ENCODE results near the gene RHO. TPM values are rescaled to one million over a fixed set of nuclear protein-coding genes. Genes with fewer than 3 reads are reported as not detected.

The RHO gene
- total RNA-seq, 2 experiments from 2014 or later = not detected

GRCh38 chr3:129517516-129517915 lies 10.9 kb upstream of the RHO start:
- H3K4me1 ChIP-seq (ENCODE audit: insufficient read depth, low read length) = no peaks in the 10 kb centered on the region
- H3K27me3 ChIP-seq (ENCODE audit: control insufficient read depth in 1 of 2, insufficient read depth in 2 of 2, low read length in 2 of 2) = no peaks in the 10 kb centered on the region
- Mint-ChIP-seq H3K27me3 (no peaks in the 10 kb centered on the region), H3K36me3 (ENCODE audit: low read depth) (peaks cover 8% of the 10 kb centered on the region), H3K4me3 (no peak overlapping the region), H3K4me1 (ENCODE audit: low read depth) (no peaks in the 10 kb centered on the region), H3K27ac (no peak overlapping the region), H3K9me3 (no peaks in the 10 kb centered on the region)
- POLR2A ChIA-PET = no interaction called here
- H3K36me3 ChIP-seq (ENCODE audit: insufficient read depth, low read length) = no peaks in the 10 kb centered on the region
- TF ChIP-seq, protein P1, sequence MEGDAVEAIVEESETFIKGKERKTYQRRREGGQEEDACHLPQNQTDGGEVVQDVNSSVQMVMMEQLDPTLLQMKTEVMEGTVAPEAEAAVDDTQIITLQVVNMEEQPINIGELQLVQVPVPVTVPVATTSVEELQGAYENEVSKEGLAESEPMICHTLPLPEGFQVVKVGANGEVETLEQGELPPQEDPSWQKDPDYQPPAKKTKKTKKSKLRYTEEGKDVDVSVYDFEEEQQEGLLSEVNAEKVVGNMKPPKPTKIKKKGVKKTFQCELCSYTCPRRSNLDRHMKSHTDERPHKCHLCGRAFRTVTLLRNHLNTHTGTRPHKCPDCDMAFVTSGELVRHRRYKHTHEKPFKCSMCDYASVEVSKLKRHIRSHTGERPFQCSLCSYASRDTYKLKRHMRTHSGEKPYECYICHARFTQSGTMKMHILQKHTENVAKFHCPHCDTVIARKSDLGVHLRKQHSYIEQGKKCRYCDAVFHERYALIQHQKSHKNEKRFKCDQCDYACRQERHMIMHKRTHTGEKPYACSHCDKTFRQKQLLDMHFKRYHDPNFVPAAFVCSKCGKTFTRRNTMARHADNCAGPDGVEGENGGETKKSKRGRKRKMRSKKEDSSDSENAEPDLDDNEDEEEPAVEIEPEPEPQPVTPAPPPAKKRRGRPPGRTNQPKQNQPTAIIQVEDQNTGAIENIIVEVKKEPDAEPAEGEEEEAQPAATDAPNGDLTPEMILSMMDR (IDR thresholded peaks at IDR 0.05) = no peak
- peaks cover 0 to 4% of the 10 kb centered on the region in 2 experiments for H3K9me3 ChIP-seq (ENCODE audit: control insufficient read depth in 1 of 2, insufficient read depth in 1 of 2, low read length in 2 of 2)
- no peak overlapping the region for H3K27ac ChIP-seq (ENCODE audit: low read depth in 1 of 2, low read length in 2 of 2)
- no peak for DNase-seq
- ATAC-seq (ENCODE audit: poor library complexity) = no peak
- H3K4me3 ChIP-seq (ENCODE audit: low read length) = no peak overlapping the region
- CTCF ChIA-PET = no interaction called here
- intact Hi-C loops (cut with DNase I, micrococcal nuclease) = no loop called here

DNA sequence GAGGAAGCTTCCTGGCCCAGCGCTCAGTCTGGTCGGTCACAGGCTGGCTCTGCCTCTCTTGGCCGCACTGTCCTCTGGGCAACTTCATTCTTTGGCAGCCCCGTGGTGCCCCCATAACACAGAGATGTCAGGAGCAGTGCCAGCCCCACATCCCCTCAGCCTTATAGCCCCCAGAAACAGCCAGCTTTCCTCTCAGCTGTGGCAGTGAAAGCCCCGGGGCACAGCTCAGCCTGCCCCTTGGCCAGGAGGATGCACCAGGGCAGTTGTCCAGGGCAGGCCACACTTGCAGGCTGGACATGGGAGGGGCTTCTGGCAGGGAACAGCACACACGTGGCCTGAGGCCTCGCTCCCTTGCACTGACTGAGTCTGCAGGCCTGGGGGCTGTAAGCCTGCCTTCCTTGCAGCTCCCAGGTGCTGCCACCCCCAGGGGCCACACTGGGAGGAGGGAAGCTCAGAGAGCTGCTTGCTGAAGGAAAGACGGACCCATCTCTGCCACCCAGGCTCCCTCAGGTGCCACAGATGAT lies 10.3 kb upstream of the RHO start:
- no peak overlapping the region for H3K27ac ChIP-seq (ENCODE audit: low read depth in 1 of 2, low read length in 2 of 2)
- ATAC-seq (ENCODE audit: poor library complexity) (no peak), DNase-seq (no peak)
- H3K4me3 ChIP-seq (ENCODE audit: low read length) = no peak overlapping the region
- ChIA-PET CTCF (no interaction called here), POLR2A (no interaction called here)
- H3K9me3 Mint-ChIP-seq = no peaks in the 10 kb centered on the region
- peaks cover 4% of the 10 kb centered on the region for H3K36me3 Mint-ChIP-seq (ENCODE audit: low read depth)
- H3K4me1 Mint-ChIP-seq (ENCODE audit: low read depth) = no peaks in the 10 kb centered on the region
- no peaks in the 10 kb centered on the region for H3K27me3 Mint-ChIP-seq
- H3K36me3 ChIP-seq (ENCODE audit: insufficient read depth, low read length) = no peaks in the 10 kb centered on the region
- H3K27ac Mint-ChIP-seq = no peak overlapping the region
- H3K4me1 ChIP-seq (ENCODE audit: insufficient read depth, low read length) = no peaks in the 10 kb centered on the region
- intact Hi-C loops (cut with DNase I, micrococcal nuclease) = no loop called here
- H3K9me3 ChIP-seq (ENCODE audit: control insufficient read depth in 1 of 2, insufficient read depth in 1 of 2, low read length in 2 of 2) = peaks cover 0 to 4% of the 10 kb centered on the region in 2 experiments
- no peak overlapping the region for H3K4me3 Mint-ChIP-seq
- TF ChIP-seq, protein P1 (IDR thresholded peaks at IDR 0.05) = no peak
- no peaks in the 10 kb centered on the region for H3K27me3 ChIP-seq (ENCODE audit: control insufficient read depth in 1 of 2, insufficient read depth in 2 of 2, low read length in 2 of 2)

- POLR2A ChIA-PET = no interaction called here
- no peak for ATAC-seq (ENCODE audit: poor library complexity)
- intact Hi-C loops (cut with DNase I, micrococcal nuclease) = no loop called here
Observed at GRCh38 chr3:129518581-129518980, 9.9 kb upstream of the RHO start.

More at GRCh38 chr3:129518581-129518980, 9.9 kb upstream of the RHO start:
- Mint-ChIP-seq H3K27me3 (no peaks in the 10 kb centered on the region), H3K4me3 (no peak overlapping the region), H3K36me3 (ENCODE audit: low read depth) (peaks cover 4% of the 10 kb centered on the region), H3K9me3 (no peaks in the 10 kb centered on the region), H3K4me1 (ENCODE audit: low read depth) (no peaks in the 10 kb centered on the region), H3K27ac (no peak overlapping the region)
- no peak overlapping the region for H3K4me3 ChIP-seq (ENCODE audit: low read length)
- DNase-seq = no peak
- CTCF ChIA-PET = no interaction called here
- H3K4me1 ChIP-seq (ENCODE audit: insufficient read depth, low read length) = no peaks in the 10 kb centered on the region
- H3K9me3 ChIP-seq (ENCODE audit: control insufficient read depth in 1 of 2, insufficient read depth in 1 of 2, low read length in 2 of 2) = peaks cover 0 to 4% of the 10 kb centered on the region in 2 experiments
- no peak overlapping the region for H3K27ac ChIP-seq (ENCODE audit: low read depth in 1 of 2, low read length in 2 of 2)
- H3K27me3 ChIP-seq (ENCODE audit: control insufficient read depth in 1 of 2, insufficient read depth in 2 of 2, low read length in 2 of 2) = no peaks in the 10 kb centered on the region
- TF ChIP-seq, protein P1 (IDR thresholded peaks at IDR 0.05) = no peak
- no peaks in the 10 kb centered on the region for H3K36me3 ChIP-seq (ENCODE audit: insufficient read depth, low read length)
